Hepatocyte (in vitro differentiated cells): ENCODE data around the gene TRIM44.

Source experiments
- CTCF ChIP-seq: fragments of 200-600 bp; sonication (generic); IDR thresholded peaks from 2 replicates; pipeline ENCODE4 v1.5.1; 2016; ENCODE audit warnings: antibody characterized with exemption, mild to moderate bottlenecking; ENCODE audit not compliant: poor library complexity
- EZH2 ChIP-seq: fragments of 200-600 bp; sonication (generic); IDR thresholded peaks from 2 replicates; pipeline ENCODE4 v1.6.1; 2016; ENCODE audit warnings: antibody characterized with exemption, mild to moderate bottlenecking, borderline replicate concordance
- EZH2phosphoT487 ChIP-seq: fragments of 200-600 bp; sonication (generic); IDR thresholded peaks from one replicate; pipeline ENCODE4 v1.6.1; 2018; ENCODE audit warnings: antibody characterized with exemption, mild to moderate bottlenecking, low read depth, moderate library complexity; ENCODE audit not compliant: unreplicated experiment, severe bottlenecking

- no peak for TF ChIP-seq CTCF
- TF ChIP-seq EZH2, result no peak
- TF ChIP-seq EZH2phosphoT487, result no peak
Measured at GRCh38 chr11:35856756-35857155, 194.2 kb downstream of the TRIM44 start.
